Measurements from ENCODE around the gene PTGDR. TPM values are rescaled to one million over a fixed set of nuclear protein-coding genes. Genes with fewer than 3 reads are reported as not detected.

PTGDR gene
- total RNA-seq, 1 experiment from 2014 or later, result not detected

DNA sequence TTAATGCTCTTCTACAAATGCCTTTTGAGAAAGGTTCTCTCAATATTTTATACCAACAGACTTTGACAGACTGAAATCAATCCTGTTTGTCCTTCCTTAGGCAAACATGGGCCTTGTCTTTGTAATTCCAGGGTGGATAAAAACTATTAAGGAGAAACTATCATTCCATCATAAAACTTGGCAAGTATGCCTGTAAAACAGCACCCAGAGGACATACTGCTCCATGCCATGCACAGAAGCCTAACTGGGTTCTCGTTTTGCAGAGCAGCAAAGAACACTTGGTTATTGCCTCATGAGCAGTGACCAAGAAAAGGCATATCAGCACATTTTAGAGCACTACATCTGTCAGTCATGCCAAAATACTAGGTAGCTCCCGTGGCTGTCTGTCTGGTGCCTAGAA, 33.8 kb upstream of the PTGDR start:
- ATAC-seq (no peak), DNase-seq (ENCODE audit: low read depth, low spot score) (no peak)
- intact Hi-C loops (cut with micrococcal nuclease), result no loop called here
- no peak overlapping the region for H3K9ac ChIP-seq (ENCODE audit: low read length)
- no peaks in the 10 kb centered on the region for H3K79me2 ChIP-seq (ENCODE audit: insufficient read depth, low read length)
- ChIA-PET CTCF (no interaction called here), RAD21 (ENCODE audit: low non-redundant PET in 1 of 2, low total read pairs in 2 of 2, uncharacterized antibody in 2 of 2, unreplicated experiment in 2 of 2) (no interaction called here), POLR2A (no interaction called here)
- H3K9me3 ChIP-seq (ENCODE audit: control insufficient read depth in 1 of 2, insufficient read depth in 1 of 2, low read depth in 1 of 2, low read length in 2 of 2), result no peaks in the 10 kb centered on the region
- no peak overlapping the region for H3K4me2 ChIP-seq (ENCODE audit: low read length)
- no peak for TF ChIP-seq EZH2 (IDR thresholded peaks at IDR 0.05)
- no peak for TF ChIP-seq SRF (IDR thresholded peaks at IDR 0.05; ENCODE audit: low read depth)
- TF ChIP-seq EGR1 (IDR thresholded peaks at IDR 0.05; ENCODE audit: low read depth), result no peak
- TF ChIP-seq, protein P1, sequence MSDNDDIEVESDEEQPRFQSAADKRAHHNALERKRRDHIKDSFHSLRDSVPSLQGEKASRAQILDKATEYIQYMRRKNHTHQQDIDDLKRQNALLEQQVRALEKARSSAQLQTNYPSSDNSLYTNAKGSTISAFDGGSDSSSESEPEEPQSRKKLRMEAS (IDR thresholded peaks at IDR 0.05), result no peak
- no peak for TF ChIP-seq ZFX (IDR thresholded peaks at IDR 0.05)
- no peak for TF ChIP-seq CBX3 (IDR thresholded peaks at IDR 0.05; ENCODE audit: low read depth)
- no peak for TF ChIP-seq POLR2AphosphoS5 (IDR thresholded peaks at IDR 0.05; ENCODE audit: low read depth, low read length)
- TF ChIP-seq, protein P2, sequence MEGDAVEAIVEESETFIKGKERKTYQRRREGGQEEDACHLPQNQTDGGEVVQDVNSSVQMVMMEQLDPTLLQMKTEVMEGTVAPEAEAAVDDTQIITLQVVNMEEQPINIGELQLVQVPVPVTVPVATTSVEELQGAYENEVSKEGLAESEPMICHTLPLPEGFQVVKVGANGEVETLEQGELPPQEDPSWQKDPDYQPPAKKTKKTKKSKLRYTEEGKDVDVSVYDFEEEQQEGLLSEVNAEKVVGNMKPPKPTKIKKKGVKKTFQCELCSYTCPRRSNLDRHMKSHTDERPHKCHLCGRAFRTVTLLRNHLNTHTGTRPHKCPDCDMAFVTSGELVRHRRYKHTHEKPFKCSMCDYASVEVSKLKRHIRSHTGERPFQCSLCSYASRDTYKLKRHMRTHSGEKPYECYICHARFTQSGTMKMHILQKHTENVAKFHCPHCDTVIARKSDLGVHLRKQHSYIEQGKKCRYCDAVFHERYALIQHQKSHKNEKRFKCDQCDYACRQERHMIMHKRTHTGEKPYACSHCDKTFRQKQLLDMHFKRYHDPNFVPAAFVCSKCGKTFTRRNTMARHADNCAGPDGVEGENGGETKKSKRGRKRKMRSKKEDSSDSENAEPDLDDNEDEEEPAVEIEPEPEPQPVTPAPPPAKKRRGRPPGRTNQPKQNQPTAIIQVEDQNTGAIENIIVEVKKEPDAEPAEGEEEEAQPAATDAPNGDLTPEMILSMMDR (IDR thresholded peaks at IDR 0.05 in 2 of 3, conservative IDR thresholded peaks at IDR 0.05 in 1 of 3; ENCODE audit: borderline replicate concordance in 1 of 3, insufficient read depth in 1 of 3, low read depth in 2 of 3, low read length in 2 of 3), result no peak
- no peak for TF ChIP-seq JUND (IDR thresholded peaks at IDR 0.05)
- TF ChIP-seq ELF1 (IDR thresholded peaks at IDR 0.05; ENCODE audit: borderline replicate concordance, low read depth), result no peak
- TF ChIP-seq, protein P3, sequence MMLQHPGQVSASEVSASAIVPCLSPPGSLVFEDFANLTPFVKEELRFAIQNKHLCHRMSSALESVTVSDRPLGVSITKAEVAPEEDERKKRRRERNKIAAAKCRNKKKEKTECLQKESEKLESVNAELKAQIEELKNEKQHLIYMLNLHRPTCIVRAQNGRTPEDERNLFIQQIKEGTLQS (IDR thresholded peaks at IDR 0.05), result no peak
- no peak for TF ChIP-seq YY1 (IDR thresholded peaks at IDR 0.05; ENCODE audit: extremely low read depth, insufficient replicate concordance, low read depth, low read length)
- TF ChIP-seq POLR2A (IDR thresholded peaks at IDR 0.05; ENCODE audit: borderline replicate concordance, extremely low read depth, insufficient read depth, insufficient read length), result no peak
- no peak for TF ChIP-seq RAD21 (IDR thresholded peaks at IDR 0.05; ENCODE audit: low read depth)
- TF ChIP-seq TCF7L2 (IDR thresholded peaks at IDR 0.05; ENCODE audit: borderline replicate concordance, extremely low read depth, insufficient read depth, insufficient read length), result no peak
- TF ChIP-seq ZNF274 (IDR thresholded peaks at IDR 0.05; ENCODE audit: low read depth, low read length), result no peak
- no peak for TF ChIP-seq SIN3A (IDR thresholded peaks at IDR 0.05; ENCODE audit: low read depth)
- TF ChIP-seq, protein P4, sequence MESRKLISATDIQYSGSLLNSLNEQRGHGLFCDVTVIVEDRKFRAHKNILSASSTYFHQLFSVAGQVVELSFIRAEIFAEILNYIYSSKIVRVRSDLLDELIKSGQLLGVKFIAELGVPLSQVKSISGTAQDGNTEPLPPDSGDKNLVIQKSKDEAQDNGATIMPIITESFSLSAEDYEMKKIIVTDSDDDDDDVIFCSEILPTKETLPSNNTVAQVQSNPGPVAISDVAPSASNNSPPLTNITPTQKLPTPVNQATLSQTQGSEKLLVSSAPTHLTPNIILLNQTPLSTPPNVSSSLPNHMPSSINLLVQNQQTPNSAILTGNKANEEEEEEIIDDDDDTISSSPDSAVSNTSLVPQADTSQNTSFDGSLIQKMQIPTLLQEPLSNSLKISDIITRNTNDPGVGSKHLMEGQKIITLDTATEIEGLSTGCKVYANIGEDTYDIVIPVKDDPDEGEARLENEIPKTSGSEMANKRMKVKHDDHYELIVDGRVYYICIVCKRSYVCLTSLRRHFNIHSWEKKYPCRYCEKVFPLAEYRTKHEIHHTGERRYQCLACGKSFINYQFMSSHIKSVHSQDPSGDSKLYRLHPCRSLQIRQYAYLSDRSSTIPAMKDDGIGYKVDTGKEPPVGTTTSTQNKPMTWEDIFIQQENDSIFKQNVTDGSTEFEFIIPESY (IDR thresholded peaks at IDR 0.05; ENCODE audit: extremely low read depth, insufficient replicate concordance, low read length), result no peak
- no peak for TF ChIP-seq EZH2phosphoT487 (IDR thresholded peaks at IDR 0.05; ENCODE audit: borderline replicate concordance)
- TF ChIP-seq CEBPB (IDR thresholded peaks at IDR 0.05; ENCODE audit: low read depth), result no peak
- no peaks in the 10 kb centered on the region for H4K20me1 ChIP-seq (ENCODE audit: insufficient read depth)
- H3K36me3 ChIP-seq (ENCODE audit: control insufficient read depth in 1 of 2, insufficient read depth in 2 of 2, low read length in 2 of 2), result no peaks in the 10 kb centered on the region
- no peaks in the 10 kb centered on the region for H3K4me1 ChIP-seq (ENCODE audit: control insufficient read depth in 1 of 2, insufficient read depth in 2 of 2, low read length in 2 of 2)
- H3K27me3 ChIP-seq (ENCODE audit: insufficient read depth, low read length), result no peaks in the 10 kb centered on the region
- no peak overlapping the region for H2AFZ ChIP-seq (ENCODE audit: low read depth, low read length, poor library complexity, severe bottlenecking)
- H3K27ac ChIP-seq (ENCODE audit: low read depth, low read length), result no peak overlapping the region
- H3K9me2 ChIP-seq (ENCODE audit: insufficient read depth), result no peaks in the 10 kb centered on the region
- BruUV-seq (replicated peaks), result no TSS peak
- H3K4me3 ChIP-seq (replicated peaks in 1 of 2; ENCODE audit: low read depth in 1 of 2, low read length in 2 of 2), result no peak overlapping the region

All from HCT116 (cell line).